Astrocyte (in vitro differentiated cells and primary cell): ENCODE data around the gene TNP2.

Source experiments
- EZH2 ChIP-seq: IDR thresholded peaks from 2 replicates; pipeline ENCODE4 v1.6.1; 2012; ENCODE audit warnings: mild to moderate bottlenecking, low read length, inconsistent platforms; ENCODE audit not compliant: insufficient read depth
- TF ChIP-seq, protein P1 (sequence below): IDR thresholded peaks from 2 replicates; pipeline ENCODE4 v1.5.1; 2011; ENCODE audit warnings: low read depth, mild to moderate bottlenecking, inconsistent platforms, low read length, moderate library complexity; ENCODE audit not compliant: insufficient read depth

DNA sequence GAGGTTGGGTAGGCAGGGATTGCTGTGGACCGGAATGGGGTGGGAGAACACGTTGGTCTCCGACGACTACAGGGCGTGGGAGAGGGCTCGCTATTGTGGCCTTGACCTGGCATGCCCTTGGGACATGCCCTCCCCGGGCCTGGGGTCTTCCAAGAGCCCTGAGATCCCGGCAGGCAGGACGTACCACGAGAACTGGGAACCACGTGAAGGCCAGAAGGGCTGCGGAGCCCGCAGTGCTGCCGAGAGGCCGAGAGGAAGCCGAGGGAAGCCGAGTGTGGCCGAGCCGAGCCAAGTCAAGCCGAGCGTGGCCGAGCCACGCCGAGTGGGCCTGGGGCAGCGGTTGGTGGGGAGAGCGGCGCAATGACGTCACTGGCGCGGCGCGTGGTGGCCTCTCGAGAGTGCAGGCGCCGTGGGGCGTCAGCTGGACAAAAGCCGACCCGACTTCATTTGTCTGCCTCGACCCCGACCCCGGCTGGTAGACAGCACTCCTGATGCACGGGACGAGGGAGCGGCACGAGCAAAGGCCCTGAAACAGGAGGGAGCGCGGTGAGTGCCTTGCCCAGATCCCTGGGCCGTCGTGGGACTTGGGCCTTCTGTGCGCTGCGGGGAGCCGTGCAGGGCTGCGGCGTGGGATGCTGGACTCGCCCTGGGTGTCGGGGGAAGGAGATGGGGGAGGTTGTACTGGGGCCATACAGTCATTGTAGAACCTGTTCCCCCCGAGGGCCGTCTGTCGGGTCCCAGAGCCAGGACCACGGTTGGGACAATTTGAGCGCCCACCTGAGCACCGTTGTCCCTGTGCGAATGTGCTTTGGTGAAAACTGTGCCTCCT, 19.7 kb downstream of the TNP2 start:
- TF ChIP-seq, protein P1, sequence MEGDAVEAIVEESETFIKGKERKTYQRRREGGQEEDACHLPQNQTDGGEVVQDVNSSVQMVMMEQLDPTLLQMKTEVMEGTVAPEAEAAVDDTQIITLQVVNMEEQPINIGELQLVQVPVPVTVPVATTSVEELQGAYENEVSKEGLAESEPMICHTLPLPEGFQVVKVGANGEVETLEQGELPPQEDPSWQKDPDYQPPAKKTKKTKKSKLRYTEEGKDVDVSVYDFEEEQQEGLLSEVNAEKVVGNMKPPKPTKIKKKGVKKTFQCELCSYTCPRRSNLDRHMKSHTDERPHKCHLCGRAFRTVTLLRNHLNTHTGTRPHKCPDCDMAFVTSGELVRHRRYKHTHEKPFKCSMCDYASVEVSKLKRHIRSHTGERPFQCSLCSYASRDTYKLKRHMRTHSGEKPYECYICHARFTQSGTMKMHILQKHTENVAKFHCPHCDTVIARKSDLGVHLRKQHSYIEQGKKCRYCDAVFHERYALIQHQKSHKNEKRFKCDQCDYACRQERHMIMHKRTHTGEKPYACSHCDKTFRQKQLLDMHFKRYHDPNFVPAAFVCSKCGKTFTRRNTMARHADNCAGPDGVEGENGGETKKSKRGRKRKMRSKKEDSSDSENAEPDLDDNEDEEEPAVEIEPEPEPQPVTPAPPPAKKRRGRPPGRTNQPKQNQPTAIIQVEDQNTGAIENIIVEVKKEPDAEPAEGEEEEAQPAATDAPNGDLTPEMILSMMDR: no peak
- no peak for TF ChIP-seq EZH2
